ENCODE measurements around the gene ADAMTS3. TPM values are rescaled to one million over a fixed set of nuclear protein-coding genes. Genes with fewer than 3 reads are reported as not detected.

ADAMTS3 gene
- total and polyA plus RNA-seq, 2 experiments from 2014 or later: 1.2 to 3.7 TPM

DNA sequence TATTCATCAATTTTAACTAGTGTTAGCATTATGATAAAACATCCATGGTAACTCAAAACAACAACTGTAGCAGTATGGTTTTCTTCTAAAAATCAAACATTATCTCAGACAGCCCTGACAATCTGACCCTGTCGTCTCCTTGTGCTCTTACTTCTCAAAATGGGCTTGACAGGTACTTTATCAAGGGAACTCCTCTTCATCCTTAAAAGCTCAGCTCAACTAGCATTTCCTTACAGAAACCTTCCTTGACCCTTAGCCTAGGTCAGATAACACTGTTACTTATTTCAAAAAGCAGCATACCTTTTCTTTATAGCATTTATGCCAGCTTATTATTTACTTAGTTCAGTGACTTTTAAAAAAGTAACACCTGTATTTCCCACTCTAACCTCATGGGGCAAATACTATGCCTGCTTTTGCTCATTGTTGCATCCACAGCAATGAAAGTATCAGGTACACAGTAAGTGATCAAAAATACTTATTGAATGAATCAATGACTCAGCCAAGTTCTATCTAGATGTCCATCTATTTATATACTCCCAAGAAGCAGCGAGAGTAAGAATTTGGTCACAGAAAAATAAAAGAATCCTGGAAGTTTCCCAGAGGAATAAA is 41.9 kb downstream of the ADAMTS3 start (continued):
- TF ChIP-seq, protein P1, sequence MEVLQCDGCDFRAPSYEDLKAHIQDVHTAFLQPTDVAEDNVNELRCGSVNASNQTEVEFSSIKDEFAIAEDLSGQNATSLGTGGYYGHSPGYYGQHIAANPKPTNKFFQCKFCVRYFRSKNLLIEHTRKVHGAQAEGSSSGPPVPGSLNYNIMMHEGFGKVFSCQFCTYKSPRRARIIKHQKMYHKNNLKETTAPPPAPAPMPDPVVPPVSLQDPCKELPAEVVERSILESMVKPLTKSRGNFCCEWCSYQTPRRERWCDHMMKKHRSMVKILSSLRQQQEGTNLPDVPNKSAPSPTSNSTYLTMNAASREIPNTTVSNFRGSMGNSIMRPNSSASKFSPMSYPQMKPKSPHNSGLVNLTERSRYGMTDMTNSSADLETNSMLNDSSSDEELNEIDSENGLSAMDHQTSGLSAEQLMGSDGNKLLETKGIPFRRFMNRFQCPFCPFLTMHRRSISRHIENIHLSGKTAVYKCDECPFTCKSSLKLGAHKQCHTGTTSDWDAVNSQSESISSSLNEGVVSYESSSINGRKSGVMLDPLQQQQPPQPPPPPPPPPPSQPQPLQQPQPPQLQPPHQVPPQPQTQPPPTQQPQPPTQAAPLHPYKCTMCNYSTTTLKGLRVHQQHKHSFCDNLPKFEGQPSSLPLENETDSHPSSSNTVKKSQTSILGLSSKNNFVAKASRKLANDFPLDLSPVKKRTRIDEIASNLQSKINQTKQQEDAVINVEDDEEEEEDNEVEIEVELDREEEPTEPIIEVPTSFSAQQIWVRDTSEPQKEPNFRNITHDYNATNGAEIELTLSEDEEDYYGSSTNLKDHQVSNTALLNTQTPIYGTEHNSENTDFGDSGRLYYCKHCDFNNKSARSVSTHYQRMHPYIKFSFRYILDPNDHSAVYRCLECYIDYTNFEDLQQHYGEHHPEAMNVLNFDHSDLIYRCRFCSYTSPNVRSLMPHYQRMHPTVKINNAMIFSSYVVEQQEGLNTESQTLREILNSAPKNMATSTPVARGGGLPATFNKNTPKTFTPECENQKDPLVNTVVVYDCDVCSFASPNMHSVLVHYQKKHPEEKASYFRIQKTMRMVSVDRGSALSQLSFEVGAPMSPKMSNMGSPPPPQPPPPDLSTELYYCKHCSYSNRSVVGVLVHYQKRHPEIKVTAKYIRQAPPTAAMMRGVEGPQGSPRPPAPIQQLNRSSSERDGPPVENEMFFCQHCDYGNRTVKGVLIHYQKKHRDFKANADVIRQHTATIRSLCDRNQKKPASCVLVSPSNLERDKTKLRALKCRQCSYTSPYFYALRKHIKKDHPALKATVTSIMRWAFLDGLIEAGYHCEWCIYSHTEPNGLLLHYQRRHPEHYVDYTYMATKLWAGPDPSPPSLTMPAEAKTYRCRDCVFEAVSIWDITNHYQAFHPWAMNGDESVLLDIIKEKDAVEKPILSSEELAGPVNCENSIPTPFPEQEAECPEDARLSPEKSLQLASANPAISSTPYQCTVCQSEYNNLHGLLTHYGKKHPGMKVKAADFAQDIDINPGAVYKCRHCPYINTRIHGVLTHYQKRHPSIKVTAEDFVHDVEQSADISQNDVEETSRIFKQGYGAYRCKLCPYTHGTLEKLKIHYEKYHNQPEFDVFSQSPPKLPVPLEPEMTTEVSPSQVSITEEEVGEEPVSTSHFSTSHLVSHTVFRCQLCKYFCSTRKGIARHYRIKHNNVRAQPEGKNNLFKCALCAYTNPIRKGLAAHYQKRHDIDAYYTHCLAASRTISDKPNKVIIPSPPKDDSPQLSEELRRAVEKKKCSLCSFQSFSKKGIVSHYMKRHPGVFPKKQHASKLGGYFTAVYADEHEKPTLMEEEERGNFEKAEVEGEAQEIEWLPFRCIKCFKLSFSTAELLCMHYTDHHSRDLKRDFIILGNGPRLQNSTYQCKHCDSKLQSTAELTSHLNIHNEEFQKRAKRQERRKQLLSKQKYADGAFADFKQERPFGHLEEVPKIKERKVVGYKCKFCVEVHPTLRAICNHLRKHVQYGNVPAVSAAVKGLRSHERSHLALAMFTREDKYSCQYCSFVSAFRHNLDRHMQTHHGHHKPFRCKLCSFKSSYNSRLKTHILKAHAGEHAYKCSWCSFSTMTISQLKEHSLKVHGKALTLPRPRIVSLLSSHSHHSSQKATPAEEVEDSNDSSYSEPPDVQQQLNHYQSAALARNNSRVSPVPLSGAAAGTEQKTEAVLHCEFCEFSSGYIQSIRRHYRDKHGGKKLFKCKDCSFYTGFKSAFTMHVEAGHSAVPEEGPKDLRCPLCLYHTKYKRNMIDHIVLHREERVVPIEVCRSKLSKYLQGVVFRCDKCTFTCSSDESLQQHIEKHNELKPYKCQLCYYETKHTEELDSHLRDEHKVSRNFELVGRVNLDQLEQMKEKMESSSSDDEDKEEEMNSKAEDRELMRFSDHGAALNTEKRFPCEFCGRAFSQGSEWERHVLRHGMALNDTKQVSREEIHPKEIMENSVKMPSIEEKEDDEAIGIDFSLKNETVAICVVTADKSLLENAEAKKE (CRISPR knock-in tag; IDR thresholded peaks at IDR 0.05): no peak
- TF ChIP-seq, protein P2, sequence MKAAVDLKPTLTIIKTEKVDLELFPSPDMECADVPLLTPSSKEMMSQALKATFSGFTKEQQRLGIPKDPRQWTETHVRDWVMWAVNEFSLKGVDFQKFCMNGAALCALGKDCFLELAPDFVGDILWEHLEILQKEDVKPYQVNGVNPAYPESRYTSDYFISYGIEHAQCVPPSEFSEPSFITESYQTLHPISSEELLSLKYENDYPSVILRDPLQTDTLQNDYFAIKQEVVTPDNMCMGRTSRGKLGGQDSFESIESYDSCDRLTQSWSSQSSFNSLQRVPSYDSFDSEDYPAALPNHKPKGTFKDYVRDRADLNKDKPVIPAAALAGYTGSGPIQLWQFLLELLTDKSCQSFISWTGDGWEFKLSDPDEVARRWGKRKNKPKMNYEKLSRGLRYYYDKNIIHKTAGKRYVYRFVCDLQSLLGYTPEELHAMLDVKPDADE (IDR thresholded peaks at IDR 0.05): no peak
- TF ChIP-seq POLR2AphosphoS5 (IDR thresholded peaks at IDR 0.05; ENCODE audit: low read depth): no peak
- TF ChIP-seq EZH2phosphoT487 (IDR thresholded peaks at IDR 0.05; ENCODE audit: unreplicated experiment): no peak
- TF ChIP-seq EZH2 (IDR thresholded peaks at IDR 0.05; ENCODE audit: low read depth, unreplicated experiment): no peak
- no peak for TF ChIP-seq ZNF114 (CRISPR knock-in tag; IDR thresholded peaks at IDR 0.05)
- TF ChIP-seq STAT1 (IDR thresholded peaks at IDR 0.05; ENCODE audit: unreplicated experiment): no peak
- no peak for TF ChIP-seq JUNB (IDR thresholded peaks at IDR 0.05; ENCODE audit: unreplicated experiment)
- TF ChIP-seq, protein P3, sequence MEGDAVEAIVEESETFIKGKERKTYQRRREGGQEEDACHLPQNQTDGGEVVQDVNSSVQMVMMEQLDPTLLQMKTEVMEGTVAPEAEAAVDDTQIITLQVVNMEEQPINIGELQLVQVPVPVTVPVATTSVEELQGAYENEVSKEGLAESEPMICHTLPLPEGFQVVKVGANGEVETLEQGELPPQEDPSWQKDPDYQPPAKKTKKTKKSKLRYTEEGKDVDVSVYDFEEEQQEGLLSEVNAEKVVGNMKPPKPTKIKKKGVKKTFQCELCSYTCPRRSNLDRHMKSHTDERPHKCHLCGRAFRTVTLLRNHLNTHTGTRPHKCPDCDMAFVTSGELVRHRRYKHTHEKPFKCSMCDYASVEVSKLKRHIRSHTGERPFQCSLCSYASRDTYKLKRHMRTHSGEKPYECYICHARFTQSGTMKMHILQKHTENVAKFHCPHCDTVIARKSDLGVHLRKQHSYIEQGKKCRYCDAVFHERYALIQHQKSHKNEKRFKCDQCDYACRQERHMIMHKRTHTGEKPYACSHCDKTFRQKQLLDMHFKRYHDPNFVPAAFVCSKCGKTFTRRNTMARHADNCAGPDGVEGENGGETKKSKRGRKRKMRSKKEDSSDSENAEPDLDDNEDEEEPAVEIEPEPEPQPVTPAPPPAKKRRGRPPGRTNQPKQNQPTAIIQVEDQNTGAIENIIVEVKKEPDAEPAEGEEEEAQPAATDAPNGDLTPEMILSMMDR (conservative IDR thresholded peaks at IDR 0.05; ENCODE audit: low read depth in 2 of 2): no peak; a peak in 1 of 4 replicates
- no peak for TF ChIP-seq CREB1 (CRISPR knock-in tag; IDR thresholded peaks at IDR 0.05; ENCODE audit: low read depth)
- no peak for TF ChIP-seq NANOG (IDR thresholded peaks at IDR 0.05; ENCODE audit: borderline replicate concordance)
